OCI-LY3 (cell line): ENCODE measurements around the gene CXCL6.

ENCODE experiments used
- CTCF ChIP-seq: fragments of 200-600, 300-600 bp; sonication (generic); IDR thresholded peaks from 2 replicates; pipeline ENCODE4 v1.5.1; 2014; ENCODE audit warnings: antibody characterized with exemption, low read length, low read depth
- EZH2phosphoT487 ChIP-seq: fragments of 200-600 bp; shearing (Covaris generic); IDR thresholded peaks from 2 replicates; pipeline ENCODE4 v1.6.1; 2018; ENCODE audit warnings: antibody characterized with exemption, mixed run types, low read depth

DNA sequence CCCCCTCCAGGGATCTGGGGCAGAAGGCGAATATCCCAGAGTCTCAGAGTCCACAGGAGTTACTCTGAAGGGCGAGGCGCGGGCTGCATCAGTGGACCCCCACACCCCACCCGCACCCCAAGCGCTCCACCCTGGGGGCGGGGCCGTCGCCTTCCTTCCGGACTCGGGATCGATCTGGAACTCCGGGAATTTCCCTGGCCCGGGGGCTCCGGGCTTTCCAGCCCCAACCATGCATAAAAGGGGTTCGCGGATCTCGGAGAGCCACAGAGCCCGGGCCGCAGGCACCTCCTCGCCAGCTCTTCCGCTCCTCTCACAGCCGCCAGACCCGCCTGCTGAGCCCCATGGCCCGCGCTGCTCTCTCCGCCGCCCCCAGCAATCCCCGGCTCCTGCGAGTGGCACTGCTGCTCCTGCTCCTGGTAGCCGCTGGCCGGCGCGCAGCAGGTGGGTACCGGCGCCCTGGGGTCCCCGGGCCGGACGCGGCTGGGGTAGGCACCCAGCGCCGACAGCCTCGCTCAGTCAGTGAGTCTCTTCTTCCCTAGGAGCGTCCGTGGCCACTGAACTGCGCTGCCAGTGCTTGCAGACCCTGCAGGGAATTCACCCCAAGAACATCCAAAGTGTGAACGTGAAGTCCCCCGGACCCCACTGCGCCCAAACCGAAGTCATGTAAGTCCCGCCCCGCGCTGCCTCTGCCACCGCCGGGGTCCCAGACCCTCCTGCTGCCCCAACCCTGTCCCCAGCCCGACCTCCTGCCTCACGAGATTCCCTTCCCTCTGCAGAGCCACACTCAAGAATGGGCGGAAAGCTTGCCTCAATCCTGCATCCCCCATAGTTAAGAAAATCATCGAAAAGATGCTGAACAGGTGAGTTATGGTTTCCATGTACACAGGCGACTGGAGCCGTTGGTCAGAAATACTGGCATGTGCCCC lies 32.9 kb downstream of the CXCL6 start, which contains the start of gene CXCL1:
- TF ChIP-seq CTCF (no peak), EZH2phosphoT487 (no peak)
